Loucy (cell line): ENCODE results near the gene POPDC2.

Experiments used
- CTCF ChIP-seq: fragments of 200-600 bp; sonication (generic); conservative IDR thresholded peaks from 2 replicates; pipeline ENCODE4 v1.5.1; 2014; ENCODE audit warnings: mild to moderate bottlenecking, antibody characterized with exemption, low read length
- EZH2phosphoT487 ChIP-seq: fragments of 200-600 bp; IDR thresholded peaks from 2 replicates; pipeline ENCODE4 v1.6.1; 2018; ENCODE audit warnings: antibody characterized with exemption, mild to moderate bottlenecking, moderate library complexity, borderline replicate concordance

GRCh38 chr3:119635719-119636118 is 24.7 kb downstream of the POPDC2 start:
- TF ChIP-seq CTCF, result no peak
- no peak for TF ChIP-seq EZH2phosphoT487
